GM21528 (cell line): ENCODE measurements around the gene PSMC3IP.
"Not testable (repeated sequence)": the region's sequence is repeated elsewhere in the genome, so short reads cannot be mapped to it uniquely, and the experiment has no call there.

Experiments used
- ATAC-seq: cut with Tn5 transposase; IDR thresholded peaks from one replicate; pipeline ENCODE4 v1.9.1; 2021; ENCODE audit warnings: mild to moderate bottlenecking, moderate library complexity; ENCODE audit not compliant: unreplicated experiment, low FRiP score

The PSMC3IP gene

GRCh38 chr17:42577532-42578281, at the start of gene PSMC3IP:
TSS of gene PSMC3IP (minus strand) at chr17:42577729. CDS start at chr17:42577686, 43 bp downstream.
- peak; percentile 71 for ATAC-seq

- ATAC-seq = no peak
Observed at GRCh38 chr17:42623732-42624596, 46.4 kb upstream of the PSMC3IP start.

GRCh38 chr17:42623271-42623670, 45.7 kb upstream of the PSMC3IP start:
- no peak for ATAC-seq

GRCh38 chr17:42621987-42622386, 44.5 kb upstream of the PSMC3IP start:
- not testable (repeated sequence) for ATAC-seq

GRCh38 chr17:42618442-42619150, 41.1 kb upstream of the PSMC3IP start:
- ATAC-seq = peak; percentile 54

- ATAC-seq = peak; percentile 37
Observed at GRCh38 chr17:42617956-42618431, 40.5 kb upstream of the PSMC3IP start.

GRCh38 chr17:42613699-42614295, 36.3 kb upstream of the PSMC3IP start:
- no peak for ATAC-seq

GRCh38 chr17:42612013-42612412, 34.5 kb upstream of the PSMC3IP start:
- no peak for ATAC-seq

- not testable (repeated sequence) for ATAC-seq
Observed at GRCh38 chr17:42609814-42610801, 32.6 kb upstream of the PSMC3IP start.

GRCh38 chr17:42609182-42609813, 31.8 kb upstream of the PSMC3IP start, which contains the start of the genes RETREG3 and TUBG1:
TSS of gene RETREG3 (minus strand) at chr17:42609374. CDS start at chr17:42609324, 50 bp downstream.
TSS of gene TUBG1 (plus strand) at chr17:42609683. CDS start at chr17:42609738, 55 bp downstream.
- peak; percentile 86 for ATAC-seq

- ATAC-seq = peak; percentile 42
Observed at GRCh38 chr17:42608305-42609181, 31.0 kb upstream of the PSMC3IP start.

- ATAC-seq = no peak
Observed at GRCh38 chr17:42607769-42608168, 30.2 kb upstream of the PSMC3IP start.

GRCh38 chr17:42603318-42603717, 25.8 kb upstream of the PSMC3IP start:
- ATAC-seq = no peak

- ATAC-seq = no peak
Observed at GRCh38 chr17:42598905-42599304, 21.4 kb upstream of the PSMC3IP start.

GRCh38 chr17:42596386-42596785, 18.9 kb upstream of the PSMC3IP start:
- ATAC-seq = no peak

GRCh38 chr17:42591411-42591810, 13.9 kb upstream of the PSMC3IP start:
- ATAC-seq = no peak

- no peak for ATAC-seq
Observed at GRCh38 chr17:42590886-42591285, 13.4 kb upstream of the PSMC3IP start.
